H9 (cell line): ENCODE data around the gene CAMSAP2. TPM values are rescaled to one million over a fixed set of nuclear protein-coding genes. Genes with fewer than 3 reads are reported as not detected.

Experiments used
- DNase-seq: peaks from one replicate; pipeline ENCODE4 v3.0.0-alpha.2; 2017
- H2AFZ ChIP-seq: one replicate; pipeline ENCODE4 v1.6.1; 2013; ENCODE audit warnings: mild to moderate bottlenecking, low read length, control low read depth, moderate library complexity
- H2AK5ac ChIP-seq: 2 replicates; pipeline ENCODE4 v1.6.1; 2013; ENCODE audit warnings: low read length, control low read depth, mixed read lengths; ENCODE audit not compliant: insufficient read length
- H2BK120ac ChIP-seq: one replicate; pipeline ENCODE4 v1.6.1; 2013; ENCODE audit warnings: low read depth, mild to moderate bottlenecking, low read length, control low read depth, inconsistent platforms; ENCODE audit not compliant: poor library complexity, severe bottlenecking
- H2BK12ac ChIP-seq: 2 replicates; pipeline ENCODE4 v1.6.1; 2013; ENCODE audit warnings: low read length, control low read depth, mixed read lengths, low read depth; ENCODE audit not compliant: insufficient read length
- H2BK15ac ChIP-seq: 2 replicates; pipeline ENCODE4 v1.6.1; 2013; ENCODE audit warnings: low read depth, low read length, control low read depth
- H2BK20ac ChIP-seq: one replicate; pipeline ENCODE4 v1.6.1; 2013; ENCODE audit warnings: low read depth, mild to moderate bottlenecking, low read length, control low read depth, inconsistent platforms; ENCODE audit not compliant: poor library complexity, severe bottlenecking
- H2BK5ac ChIP-seq: 2 replicates; pipeline ENCODE4 v1.6.1; 2013; ENCODE audit warnings: low read length, control low read depth, mixed read lengths; ENCODE audit not compliant: insufficient read length
- H3K14ac ChIP-seq: 2 replicates; pipeline ENCODE4 v1.6.1; 2013; ENCODE audit warnings: low read length, control low read depth; ENCODE audit not compliant: insufficient read depth
- H3K18ac ChIP-seq: 2 replicates; pipeline ENCODE4 v1.6.1; 2013; ENCODE audit warnings: low read depth, mild to moderate bottlenecking, mixed read lengths, low read length, control low read depth; ENCODE audit not compliant: insufficient read length
- H3K23ac ChIP-seq: 2 replicates; pipeline ENCODE4 v1.6.1; 2013; ENCODE audit warnings: low read length, control low read depth, mixed read lengths, low read depth; ENCODE audit not compliant: insufficient read length
- H3K23me2 ChIP-seq: 2 replicates; pipeline ENCODE4 v1.6.1; 2013; ENCODE audit warnings: low read depth, mild to moderate bottlenecking, mixed read lengths, low read length, control low read depth; ENCODE audit not compliant: insufficient read length, poor library complexity, severe bottlenecking
- H3K27ac ChIP-seq: 2 replicates; pipeline ENCODE4 v1.5.1; 2013; ENCODE audit warnings: low read length, control low read depth, mixed read lengths, low read depth; ENCODE audit not compliant: insufficient read length
- H3K27me3 ChIP-seq: 2 replicates; pipeline ENCODE4 v1.6.1; 2013; ENCODE audit warnings: low read length, control low read depth, inconsistent platforms; ENCODE audit not compliant: insufficient read depth
- H3K4ac ChIP-seq: 2 replicates; pipeline ENCODE4 v1.6.1; 2013; ENCODE audit warnings: low read depth, mild to moderate bottlenecking, control low read depth, inconsistent platforms, low read length, moderate library complexity
- H3K4me1 ChIP-seq: 2 replicates; pipeline ENCODE4 v1.6.1; 2013; ENCODE audit warnings: low read length, control low read depth, inconsistent platforms; ENCODE audit not compliant: insufficient read depth
- H3K4me2 ChIP-seq: 2 replicates; pipeline ENCODE4 v1.6.1; 2013; ENCODE audit warnings: low read length, control low read depth, mixed read lengths; ENCODE audit not compliant: insufficient read length, insufficient read depth
- H3K56ac ChIP-seq: 2 replicates; pipeline ENCODE4 v1.6.1; 2013; ENCODE audit warnings: low read depth, mild to moderate bottlenecking, mixed read lengths, low read length, control low read depth; ENCODE audit not compliant: insufficient read length
- H3K79me1 ChIP-seq: 2 replicates; pipeline ENCODE4 v1.6.1; 2013; ENCODE audit warnings: low read depth, mild to moderate bottlenecking, moderate library complexity, low read length, control low read depth, inconsistent platforms; ENCODE audit not compliant: insufficient read depth, poor library complexity, severe bottlenecking
- H3K79me2 ChIP-seq: 2 replicates; pipeline ENCODE4 v1.6.1; 2013; ENCODE audit warnings: low read length, control low read depth, inconsistent platforms; ENCODE audit not compliant: insufficient read depth
- H3K9ac ChIP-seq: 2 replicates; pipeline ENCODE4 v1.6.1; 2013; ENCODE audit warnings: low read length, control low read depth, mixed read lengths; ENCODE audit not compliant: insufficient read length; ENCODE audit errors: extremely low read depth
- H3K9me3 ChIP-seq: one replicate; pipeline ENCODE4 v1.6.1; 2013; ENCODE audit warnings: low read depth, low read length, inconsistent platforms; ENCODE audit not compliant: control insufficient read depth
- H3T11ph ChIP-seq: one replicate; pipeline ENCODE4 v1.6.1; 2013; ENCODE audit warnings: mild to moderate bottlenecking, low read length, control low read depth, inconsistent platforms
- H4K20me1 ChIP-seq: one replicate; pipeline ENCODE4 v1.6.1; 2013; ENCODE audit not compliant: control insufficient read depth, insufficient read length, insufficient read depth
- H4K5ac ChIP-seq: 2 replicates; pipeline ENCODE4 v1.6.1; 2013; ENCODE audit warnings: low read depth, mild to moderate bottlenecking, mixed read lengths, low read length, control low read depth; ENCODE audit not compliant: insufficient read length
- H4K8ac ChIP-seq: replicated peaks from 2 replicates; pipeline ENCODE4 v1.6.1; 2013; ENCODE audit warnings: low read length, control low read depth, mixed read lengths, low read depth; ENCODE audit not compliant: insufficient read length
- H4K91ac ChIP-seq: 2 replicates; pipeline ENCODE4 v1.6.1; 2013; ENCODE audit warnings: low read depth, mild to moderate bottlenecking, moderate library complexity, mixed read lengths, low read length, control low read depth; ENCODE audit not compliant: insufficient read length
- H3K27ac Mint-ChIP-seq, 3 experiments: 2 replicates in 2 of 3; 3 replicates in 1 of 3; pipeline ENCODE4 v1.8.0; 2020 to 2021; ENCODE audit warnings: mixed read lengths in 3 of 3, mild to moderate bottlenecking in 1 of 3, moderate library complexity in 1 of 3
- H3K27me3 Mint-ChIP-seq: 2 replicates; pipeline ENCODE4 v1.8.0; 2021; ENCODE audit warnings: low read depth, mild to moderate bottlenecking, moderate library complexity, mixed read lengths
- H3K36me3 Mint-ChIP-seq, 3 experiments: 2 replicates in 2 of 3; 3 replicates in 1 of 3; pipeline ENCODE4 v1.8.0; 2020 to 2021; ENCODE audit warnings: low read depth in 3 of 3, mixed read lengths in 3 of 3; ENCODE audit not compliant: insufficient read depth in 1 of 3
- H3K4me1 Mint-ChIP-seq, 2 experiments: 2 replicates each; pipeline ENCODE4 v1.8.0; 2020; ENCODE audit warnings: mixed read lengths in 2 of 2
- H3K4me3 Mint-ChIP-seq, 2 experiments: 2 replicates in 1 of 2; 3 replicates in 1 of 2; pipeline ENCODE4 v1.8.0; 2020 to 2021; ENCODE audit warnings: mild to moderate bottlenecking in 2 of 2, mixed read lengths in 2 of 2, moderate library complexity in 1 of 2
- H3K9me3 Mint-ChIP-seq, 2 experiments: 2 replicates in 1 of 2; 3 replicates in 1 of 2; pipeline ENCODE4 v1.8.0; 2020; ENCODE audit warnings: mild to moderate bottlenecking in 2 of 2, mixed read lengths in 2 of 2, moderate library complexity in 1 of 2
- CTCF ChIP-seq: fragments of 200-600 bp; sonication (generic); conservative IDR thresholded peaks from 3 replicates; pipeline ENCODE4 v1.8.0; 2021; ENCODE audit warnings: antibody characterized with exemption, mild to moderate bottlenecking
- WGBS: extraction: QIAGEN DNeasy Blood & Tissue Kit; methylation state at CpG from one replicate; pipeline ENCODE4 v1.1.7; 2013; ENCODE audit warnings: missing lambda C conversion rate, low lambda C conversion rate, mixed read lengths; ENCODE audit not compliant: insufficient read length; ENCODE audit errors: extremely low coverage; 5-methylcytosine and 5-hydroxymethylcytosine counted together
- total RNA-seq: library from RNA; stranded (reverse); gene quantifications from 2 replicates; pipeline ENCODE4 v1.2.1, GENCODE V29; 2021

CAMSAP2 gene
- total RNA-seq, 1 experiment from 2014 or later, result 33.7 TPM

DNA sequence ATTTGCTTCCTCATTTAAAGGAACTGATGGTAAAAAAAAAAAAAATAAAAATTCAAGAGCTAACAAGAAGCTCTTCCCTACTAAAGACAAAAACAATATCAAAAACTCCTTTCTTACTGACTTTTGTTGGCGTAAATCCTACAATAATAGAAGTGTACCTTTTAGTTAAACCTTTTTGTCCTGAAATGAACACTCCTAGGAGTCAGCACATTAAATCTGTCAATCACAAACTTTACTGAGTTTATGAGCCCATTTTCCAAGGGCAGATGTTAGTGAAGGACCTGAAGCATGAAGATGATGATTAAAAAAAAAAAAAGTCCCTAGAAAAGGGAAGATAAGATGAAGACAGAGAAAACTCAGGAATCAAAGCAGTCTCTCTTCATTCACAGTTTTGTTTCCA lies 46.4 kb upstream of the CAMSAP2 start:
- H3K4me3 Mint-ChIP-seq, result no peak overlapping the region
- Histone ChIP-seq H3K27me3 (no peaks in the 10 kb centered on the region), H3K18ac (no peak overlapping the region), H2BK20ac (no peak overlapping the region), H3T11ph (no peak overlapping the region), H2AK5ac (no peak overlapping the region), H2BK120ac (no peak overlapping the region), H2BK12ac (no peak overlapping the region), H3K23me2 (no peaks in the 10 kb centered on the region), H3K23ac (no peak overlapping the region), H3K4me2 (no peak overlapping the region), H3K27ac (no peak overlapping the region), H3K9me3 (no peaks in the 10 kb centered on the region), H3K14ac (no peak overlapping the region), H4K91ac (no peak overlapping the region), H4K8ac (no peak overlapping the region), H2BK5ac (no peak overlapping the region), H2BK15ac (no peak overlapping the region), H3K9ac (no peak overlapping the region), H2AFZ (no peak overlapping the region), H3K79me1 (no peaks in the 10 kb centered on the region), H4K20me1 (no peaks in the 10 kb centered on the region), H3K4ac (no peak overlapping the region), H3K79me2 (no peaks in the 10 kb centered on the region), H3K4me1 (no peaks in the 10 kb centered on the region), H4K5ac (no peak overlapping the region), H3K56ac (no peak overlapping the region)
- TF ChIP-seq CTCF, result no peak
- no peaks in the 10 kb centered on the region for H3K27me3 Mint-ChIP-seq
- no CpG with 5 or more reads among the region's 1 CpG for WGBS
- H3K27ac Mint-ChIP-seq, result no peak overlapping the region
- no peaks in the 10 kb centered on the region for H3K9me3 Mint-ChIP-seq
- no peak for DNase-seq
- H3K36me3 Mint-ChIP-seq, result no peaks in the 10 kb centered on the region; a peak in 1 of 7 replicates
- peaks cover 4 to 8% of the 10 kb centered on the region in 2 experiments for H3K4me1 Mint-ChIP-seq
